ENCODE results near the gene AANAT. TPM values are rescaled to one million over a fixed set of nuclear protein-coding genes. Genes with fewer than 3 reads are reported as not detected.
"Not testable (repeated sequence)": the region's sequence is repeated elsewhere in the genome, so short reads cannot be mapped to it uniquely, and the experiment has no call there.

Gene AANAT
- total RNA-seq, 4 donors from 2014 or later, result not detected

DNA sequence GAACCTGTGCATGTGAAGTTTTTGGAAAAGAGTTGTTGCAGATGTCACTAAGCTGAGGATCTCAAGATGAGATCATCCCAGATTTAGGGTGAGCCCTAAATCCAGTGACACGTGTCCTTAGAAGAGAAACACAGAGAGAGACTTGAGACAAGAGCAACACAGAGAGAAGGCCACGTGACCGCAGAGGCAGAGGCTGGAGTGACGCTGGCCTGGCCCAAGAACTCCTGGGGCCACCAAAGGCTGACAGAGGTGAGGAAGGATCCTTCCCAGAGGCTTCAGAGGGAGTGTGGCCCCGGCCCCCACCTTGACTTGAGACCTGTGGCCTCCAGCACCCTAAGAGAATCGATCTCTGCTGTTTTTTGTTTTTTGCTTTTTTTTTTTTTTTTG lies 45.9 kb downstream of the AANAT start:
- Histone ChIP-seq H3K36me3 (no peaks in the 10 kb centered on the region), H3K27ac (no peak overlapping the region), H3K4me1 (peaks cover 23% of the 10 kb centered on the region), H3K9me3 (no peaks in the 10 kb centered on the region), H3K27me3 (no peaks in the 10 kb centered on the region), H3K4me3 (no peak overlapping the region)
- TF ChIP-seq POLR2A (IDR thresholded peaks at IDR 0.05), result no peak
- no peak for TF ChIP-seq EP300 (IDR thresholded peaks at IDR 0.05)
- TF ChIP-seq, protein P1, sequence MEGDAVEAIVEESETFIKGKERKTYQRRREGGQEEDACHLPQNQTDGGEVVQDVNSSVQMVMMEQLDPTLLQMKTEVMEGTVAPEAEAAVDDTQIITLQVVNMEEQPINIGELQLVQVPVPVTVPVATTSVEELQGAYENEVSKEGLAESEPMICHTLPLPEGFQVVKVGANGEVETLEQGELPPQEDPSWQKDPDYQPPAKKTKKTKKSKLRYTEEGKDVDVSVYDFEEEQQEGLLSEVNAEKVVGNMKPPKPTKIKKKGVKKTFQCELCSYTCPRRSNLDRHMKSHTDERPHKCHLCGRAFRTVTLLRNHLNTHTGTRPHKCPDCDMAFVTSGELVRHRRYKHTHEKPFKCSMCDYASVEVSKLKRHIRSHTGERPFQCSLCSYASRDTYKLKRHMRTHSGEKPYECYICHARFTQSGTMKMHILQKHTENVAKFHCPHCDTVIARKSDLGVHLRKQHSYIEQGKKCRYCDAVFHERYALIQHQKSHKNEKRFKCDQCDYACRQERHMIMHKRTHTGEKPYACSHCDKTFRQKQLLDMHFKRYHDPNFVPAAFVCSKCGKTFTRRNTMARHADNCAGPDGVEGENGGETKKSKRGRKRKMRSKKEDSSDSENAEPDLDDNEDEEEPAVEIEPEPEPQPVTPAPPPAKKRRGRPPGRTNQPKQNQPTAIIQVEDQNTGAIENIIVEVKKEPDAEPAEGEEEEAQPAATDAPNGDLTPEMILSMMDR (IDR thresholded peaks at IDR 0.05), result no peak
- TF ChIP-seq POLR2AphosphoS5 (IDR thresholded peaks at IDR 0.05), result no peak
- no peak for DNase-seq (ENCODE audit: low spot score in 2 of 2)
- WGBS, result 75% methylated on average over 6 of the region's 6 CpGs

DNA sequence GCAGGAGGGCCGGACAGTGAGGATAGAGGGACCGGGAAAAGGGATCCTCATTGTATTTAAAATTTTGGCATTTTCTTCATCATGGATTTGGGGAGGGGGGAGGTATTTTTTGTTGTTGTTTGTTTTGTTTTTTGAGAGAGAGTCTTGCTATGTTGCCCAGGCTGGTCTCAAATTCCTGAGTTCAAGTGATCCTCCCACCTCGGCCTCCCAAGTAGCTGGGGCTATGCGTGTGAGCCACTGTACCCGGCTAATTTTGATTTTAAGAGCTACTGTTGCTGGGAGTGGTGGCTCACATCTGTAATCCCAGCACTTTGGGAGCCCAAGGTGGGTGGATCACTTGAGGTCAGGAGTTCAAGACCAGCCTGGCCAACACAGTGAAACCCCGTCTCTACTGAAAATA lies 47.0 kb downstream of the AANAT start:
- not testable (repeated sequence) for H3K36me3 ChIP-seq; H3K27me3 ChIP-seq; H3K4me3 ChIP-seq; H3K9me3 ChIP-seq; H3K27ac ChIP-seq; DNase-seq (ENCODE audit: low spot score in 2 of 2)
- 86% methylated on average over 6 of the region's 6 CpGs for WGBS
- H3K4me1 ChIP-seq, result peaks cover 23% of the 10 kb centered on the region

DNA sequence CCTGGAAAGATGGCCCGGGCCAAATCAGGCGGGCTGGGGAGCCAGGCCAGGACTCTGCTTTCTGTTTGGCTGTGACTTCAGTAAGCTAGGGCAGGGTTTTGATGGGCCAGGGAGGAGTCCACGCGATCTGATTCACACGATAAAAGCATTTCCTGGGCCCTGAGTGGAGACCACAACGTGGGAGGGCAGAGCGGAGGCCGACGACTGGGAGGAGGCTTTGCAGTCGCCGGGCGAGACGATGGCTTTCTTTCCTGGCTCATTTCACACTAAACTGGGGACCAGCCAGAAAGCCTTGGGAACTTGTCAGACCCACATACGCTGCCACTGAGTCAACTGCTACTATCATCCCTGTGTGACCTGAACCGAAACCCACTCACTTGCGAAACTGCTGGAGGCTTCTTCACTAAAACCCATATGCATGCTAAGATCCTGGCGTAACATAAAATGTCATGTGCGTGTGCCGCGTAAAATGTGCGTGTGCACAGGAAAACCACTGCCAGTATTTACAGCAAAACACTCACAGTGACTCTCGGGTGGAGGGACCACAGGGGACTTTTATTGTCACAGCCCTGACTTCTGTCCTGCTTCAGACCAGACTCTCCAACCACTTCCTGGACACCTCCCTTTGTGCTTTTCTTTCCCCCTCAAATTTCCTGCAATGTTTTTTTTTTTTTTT lies 48.0 kb downstream of the AANAT start:
- 16% methylated on average over 17 of the region's 22 CpGs for WGBS

DNA sequence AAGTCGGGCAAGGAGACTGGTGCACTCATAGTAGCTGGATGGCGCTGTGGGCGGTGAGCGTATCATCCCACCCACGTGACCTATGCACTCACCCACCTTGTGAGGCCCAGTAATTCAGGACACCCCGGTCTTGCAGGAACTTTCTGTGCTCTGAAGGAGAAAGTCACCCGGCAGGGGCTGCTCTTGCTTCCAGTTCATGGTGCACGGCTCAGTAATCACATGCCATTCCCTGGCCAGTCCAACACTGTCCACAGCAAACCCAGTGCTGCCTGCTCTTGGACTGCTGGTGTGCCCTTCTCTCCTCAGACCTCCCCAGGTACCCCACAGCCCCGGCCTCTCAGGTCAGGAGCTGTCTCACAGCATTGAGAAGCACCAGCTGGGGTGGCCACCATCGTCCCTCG lies 50.2 kb downstream of the AANAT start:
- Histone ChIP-seq H3K9me3 (no peaks in the 10 kb centered on the region), H3K36me3 (no peaks in the 10 kb centered on the region), H3K27me3 (no peaks in the 10 kb centered on the region), H3K27ac (no peak overlapping the region), H3K4me1 (peaks cover 16% of the 10 kb centered on the region), H3K4me3 (no peak overlapping the region)
- 98% methylated on average over 8 of the region's 11 CpGs for WGBS
- TF ChIP-seq POLR2A (IDR thresholded peaks at IDR 0.05), result no peak
- TF ChIP-seq, protein P1 (IDR thresholded peaks at IDR 0.05), result no peak
- no peak for TF ChIP-seq EP300 (IDR thresholded peaks at IDR 0.05)
- TF ChIP-seq POLR2AphosphoS5 (IDR thresholded peaks at IDR 0.05), result no peak
- DNase-seq (ENCODE audit: low spot score in 2 of 2), result no peak

More for the DNA sequence above, 48.0 kb downstream of the AANAT start:
- H3K36me3 ChIP-seq, result no peaks in the 10 kb centered on the region
- no peaks in the 10 kb centered on the region for H3K27me3 ChIP-seq
- peak overlapping the region; percentile 16 for H3K4me3 ChIP-seq
- peak; percentile 93 for DNase-seq (ENCODE audit: low spot score in 2 of 2)
- H3K27ac ChIP-seq, result peak overlapping the region; percentile 74
- no peaks in the 10 kb centered on the region for H3K9me3 ChIP-seq
- peaks cover 23% of the 10 kb centered on the region for H3K4me1 ChIP-seq
- TF ChIP-seq POLR2A (IDR thresholded peaks at IDR 0.05) (peak in 1 of 2 donors; percentile 25), EP300 (IDR thresholded peaks at IDR 0.05) (no peak), POLR2AphosphoS5 (IDR thresholded peaks at IDR 0.05) (peak in 2 of 3 donors; percentile 49 to 80)
- TF ChIP-seq, protein P1 (IDR thresholded peaks at IDR 0.05), result no peak

DNA sequence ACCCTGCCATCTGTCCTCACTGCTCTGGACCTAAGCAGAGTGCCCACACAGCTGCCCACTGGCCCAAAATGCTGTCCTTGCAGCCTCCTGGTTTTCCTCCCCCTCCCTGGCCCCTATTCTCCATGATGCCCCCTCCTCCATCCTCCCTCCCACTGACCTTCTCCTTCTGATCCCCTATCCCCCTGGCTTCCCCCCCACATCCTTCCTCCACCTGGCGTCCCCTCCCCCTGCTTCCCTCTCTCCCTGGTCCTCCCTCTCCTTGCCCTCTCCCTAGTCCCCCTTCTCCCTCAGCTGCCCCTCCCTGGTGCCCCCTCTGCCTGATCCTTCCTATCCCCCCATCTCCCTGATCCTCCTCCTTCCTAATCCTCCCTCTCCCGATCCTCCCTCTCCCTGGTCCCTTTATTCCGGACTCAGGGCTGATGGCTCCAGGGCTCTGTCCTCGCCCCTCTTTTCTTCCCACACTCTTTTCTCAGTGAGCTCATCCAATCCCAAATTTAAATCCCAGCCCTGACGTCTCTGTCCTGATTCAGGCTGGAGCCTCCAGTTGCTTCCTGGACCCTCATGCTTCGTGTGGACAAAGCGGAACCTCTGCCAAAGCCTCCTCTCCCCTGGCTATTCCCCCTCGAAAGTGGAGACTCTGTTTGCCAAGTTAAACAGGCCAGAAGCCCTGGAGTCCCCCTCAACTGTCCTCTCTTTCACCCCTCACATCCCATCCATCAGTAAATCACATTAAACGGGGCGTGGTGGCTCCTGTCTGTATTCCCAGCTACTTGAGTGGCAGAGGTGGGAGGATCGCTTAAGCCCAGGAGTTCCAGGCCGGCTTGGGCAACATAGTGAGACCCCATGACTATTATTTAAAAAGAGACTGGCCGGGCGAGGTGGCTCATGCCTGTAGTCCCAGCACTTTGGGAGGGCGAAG lies 51.9 kb downstream of the AANAT start:
- peaks cover 21% of the 10 kb centered on the region for H3K4me1 ChIP-seq
- H3K27me3 ChIP-seq, result no peaks in the 10 kb centered on the region
- WGBS, result 83% methylated on average over 14 of the region's 15 CpGs
- no peak overlapping the region for H3K27ac ChIP-seq
- H3K36me3 ChIP-seq, result no peaks in the 10 kb centered on the region
- H3K9me3 ChIP-seq, result no peaks in the 10 kb centered on the region
- TF ChIP-seq, protein P1 (IDR thresholded peaks at IDR 0.05), result no peak
- TF ChIP-seq POLR2AphosphoS5 (IDR thresholded peaks at IDR 0.05), result no peak
- TF ChIP-seq EP300 (IDR thresholded peaks at IDR 0.05), result no peak
- no peak for TF ChIP-seq POLR2A (IDR thresholded peaks at IDR 0.05)
- no peak for DNase-seq (ENCODE audit: low spot score in 2 of 2)
- no peak overlapping the region for H3K4me3 ChIP-seq

Other genes starting within 250 kb of the AANAT start
- gene RNF157, start 227.1 kb upstream of the AANAT start, total RNA-seq, result 1 to 10 TPM in 3 of 4 donors, under 1 TPM in 1; 0.85 to 3.4 (median 1.3) TPM
- 10 to 100 TPM; 24.8 to 42.7 (median 35.6) TPM for gene UBALD2, start 202.3 kb upstream of the AANAT start, total RNA-seq
- 1 to 10 TPM; 2.3 to 3.1 (median 2.7) TPM for gene QRICH2, start 159.3 kb upstream of the AANAT start, total RNA-seq
- gene PRPSAP1, start 113.7 kb upstream of the AANAT start, total RNA-seq, result 10 to 100 TPM; 47.3 to 83.9 (median 63.8) TPM
- gene SPHK1, start 83.0 kb upstream of the AANAT start, total RNA-seq, result 10 to 100 TPM; 10.5 to 17.9 (median 12.5) TPM
- gene UBE2O, start 14.5 kb upstream of the AANAT start, total RNA-seq, result 10 to 100 TPM; 31.3 to 42.0 (median 37.7) TPM
- gene RHBDF2, start 33.8 kb downstream of the AANAT start, total RNA-seq, result 10 to 100 TPM; 45.9 to 82.6 (median 52.6) TPM
- gene CYGB, start 70.1 kb downstream of the AANAT start, total RNA-seq, result 10 to 100 TPM in 2 of 4 donors, 1 to 10 TPM in 2; 2.8 to 18.2 (median 10.4) TPM
- 1 to 10 TPM in 3 of 4 donors, not detected in 1; 1.3 to 2.8 (median 2.2) TPM for gene PRCD, start 72.4 kb downstream of the AANAT start, total RNA-seq
- 10 to 100 TPM; 71.1 to 94.3 (median 80.3) TPM for gene ST6GALNAC2, start 118.3 kb downstream of the AANAT start, total RNA-seq
- 1 to 10 TPM in 3 of 4 donors, under 1 TPM in 1; 0.38 to 3.7 (median 1.3) TPM for gene ST6GALNAC1, start 176.2 kb downstream of the AANAT start, total RNA-seq
- 10 to 100 TPM; 44.5 to 67.8 (median 56.9) TPM for gene MXRA7, start 243.4 kb downstream of the AANAT start, total RNA-seq